ENCODE results near the gene CCDC127. TPM values are rescaled to one million over a fixed set of nuclear protein-coding genes. Genes with fewer than 3 reads are reported as not detected.
"Not testable (repeated sequence)": the region's sequence is repeated elsewhere in the genome, so short reads cannot be mapped to it uniquely, and the experiment has no call there.

Gene CCDC127
- total RNA-seq, 2 donors from 2014 or later: 2.7 to 7.8 TPM

- H3K9me3 ChIP-seq: no peaks in the 10 kb centered on the region
- no peak for DNase-seq (ENCODE audit: low spot score)
- ATAC-seq (ENCODE audit: insufficient number of reproducible peaks, low FRiP score, low read depth): no peak
- peaks cover 11% of the 10 kb centered on the region for H3K36me3 ChIP-seq
- TF ChIP-seq CTCF (IDR thresholded peaks at IDR 0.05): no peak
- no peaks in the 10 kb centered on the region for H3K4me1 ChIP-seq (ENCODE audit: control insufficient read depth in 1 of 2, low read depth in 2 of 2)
- H3K27me3 ChIP-seq (replicated peaks; ENCODE audit: insufficient read depth): no peaks in the 10 kb centered on the region
- no peak overlapping the region for H3K4me3 ChIP-seq
- H3K27ac ChIP-seq: no peak overlapping the region
Observed at GRCh38 chr5:199197-199949, 18.6 kb downstream of the CCDC127 start.

GRCh38 chr5:198516-199196 lies 19.3 kb downstream of the CCDC127 start:
- H3K9me3 ChIP-seq: no peaks in the 10 kb centered on the region
- no peak overlapping the region for H3K27ac ChIP-seq
- DNase-seq (ENCODE audit: low spot score): no peak
- TF ChIP-seq CTCF (IDR thresholded peaks at IDR 0.05): no peak
- peaks cover 6% of the 10 kb centered on the region for H3K36me3 ChIP-seq
- no peak overlapping the region for H3K4me3 ChIP-seq
- no peaks in the 10 kb centered on the region for H3K27me3 ChIP-seq (replicated peaks; ENCODE audit: insufficient read depth)
- ATAC-seq (ENCODE audit: insufficient number of reproducible peaks, low FRiP score, low read depth): no peak
- H3K4me1 ChIP-seq (ENCODE audit: control insufficient read depth in 1 of 2, low read depth in 2 of 2): no peaks in the 10 kb centered on the region

GRCh38 chr5:197892-198489 lies 20.0 kb downstream of the CCDC127 start:
- DNase-seq (ENCODE audit: low spot score) (no peak), ATAC-seq (ENCODE audit: insufficient number of reproducible peaks, low FRiP score, low read depth) (no peak)
- Histone ChIP-seq H3K36me3 (no peaks in the 10 kb centered on the region), H3K27ac (no peak overlapping the region), H3K4me1 (ENCODE audit: control insufficient read depth in 1 of 2, low read depth in 2 of 2) (no peaks in the 10 kb centered on the region), H3K9me3 (no peaks in the 10 kb centered on the region), H3K4me3 (no peak overlapping the region), H3K27me3 (replicated peaks; ENCODE audit: insufficient read depth) (no peaks in the 10 kb centered on the region)
- TF ChIP-seq CTCF (IDR thresholded peaks at IDR 0.05): no peak

GRCh38 chr5:197031-197430 lies 20.9 kb downstream of the CCDC127 start:
- not testable (repeated sequence) for H3K27ac ChIP-seq; H3K4me1 ChIP-seq (ENCODE audit: control insufficient read depth in 1 of 2, low read depth in 2 of 2); H3K36me3 ChIP-seq; H3K9me3 ChIP-seq; H3K4me3 ChIP-seq; ATAC-seq (ENCODE audit: insufficient number of reproducible peaks, low FRiP score, low read depth); H3K27me3 ChIP-seq (replicated peaks; ENCODE audit: insufficient read depth); DNase-seq (ENCODE audit: low spot score)
- peak; percentile 7 for TF ChIP-seq CTCF (IDR thresholded peaks at IDR 0.05)

- Histone ChIP-seq H3K4me3 (no peak overlapping the region), H3K9me3 (no peaks in the 10 kb centered on the region), H3K36me3 (no peaks in the 10 kb centered on the region), H3K27ac (no peak overlapping the region), H3K27me3 (replicated peaks; ENCODE audit: insufficient read depth) (no peaks in the 10 kb centered on the region), H3K4me1 (ENCODE audit: control insufficient read depth in 1 of 2, low read depth in 2 of 2) (peaks cover 0 to 5% of the 10 kb centered on the region in 2 donors)
- no peak for DNase-seq (ENCODE audit: low spot score)
- ATAC-seq (ENCODE audit: insufficient number of reproducible peaks, low FRiP score, low read depth): no peak
- TF ChIP-seq CTCF (IDR thresholded peaks at IDR 0.05): no peak
Observed at GRCh38 chr5:196350-196749, 21.6 kb downstream of the CCDC127 start.
